ENCODE data around the gene AKAP8L. TPM values are rescaled to one million over a fixed set of nuclear protein-coding genes. Genes with fewer than 3 reads are reported as not detected.

Gene AKAP8L
- total and polyA plus RNA-seq, 10 of the 15 experiments (the other 5 are each of a cell fraction or from before 2014, with no cell fraction given), result 0.66 to 64.3 (median 40.0) TPM

DNA sequence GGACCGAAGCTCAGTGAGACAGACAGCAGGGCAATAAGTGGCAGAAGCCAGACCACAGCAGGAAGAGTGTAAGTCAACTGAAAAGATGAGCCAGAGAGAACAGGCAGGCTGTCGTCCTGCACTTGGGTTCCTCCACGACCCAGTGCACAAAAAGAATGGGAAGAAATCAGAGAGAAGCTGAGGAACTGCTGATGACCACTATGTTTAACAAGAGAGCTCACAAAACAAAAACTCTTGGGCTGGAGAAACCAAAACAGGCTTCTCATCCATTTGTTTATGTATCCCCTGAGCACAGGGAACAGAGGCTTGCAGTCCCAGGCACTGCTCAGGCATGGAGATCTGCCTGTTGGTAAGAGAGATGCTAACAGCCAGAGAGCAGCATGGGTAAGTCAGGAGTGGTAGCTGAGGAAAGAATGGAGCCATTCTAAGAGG, 14.0 kb downstream of the AKAP8L start:
- ChIA-PET CTCF (interaction anchor here (0.5 to 1.4 kb wide), 4 partner anchors 12 to 246 kb away, joined by 3 to 5 read pairs (median 3); partner anchors contain the start of gene AKAP8L), SMC1A (ENCODE audit: uncharacterized antibody, unreplicated experiment) (interaction anchor here (1.0 kb wide), 1 partner anchor 10 kb away, joined by 3 read pairs; no protein-coding TSS in a partner anchor), RAD21 (ENCODE audit: unreplicated experiment) (interaction anchor here (0.8 to 1.4 kb wide), 2 partner anchors 12 to 14 kb away, joined by 3 to 4 read pairs; partner anchors contain the start of gene AKAP8L), POLR2A (interaction anchor here (0.5 to 1.4 kb wide), 4 partner anchors 9 to 116 kb away, joined by 3 to 5 read pairs (median 3); partner anchors contain the start of gene AKAP8)
- Histone ChIP-seq H3K9me3 (replicated peaks; ENCODE audit: control insufficient read depth, insufficient read depth, low read length) (no peaks in the 10 kb centered on the region), H4K20me1 (ENCODE audit: control insufficient read depth, insufficient read depth) (0 out of 2 replicates have a peak, but pooled peaks cover 7% of the 10 kb centered on the region), H3K4me1 (ENCODE audit: control insufficient read depth, insufficient read depth, low read length) (no peaks in the 10 kb centered on the region), H3K4me2 (ENCODE audit: control insufficient read depth, insufficient read depth) (no peak overlapping the region; the same call in 1 of the 2 replicates), H3K27ac (ENCODE audit: control insufficient read depth, insufficient read depth) (no peak overlapping the region), H3K79me2 (ENCODE audit: control insufficient read depth, insufficient read depth, low read length) (peaks cover 36% of the 10 kb centered on the region), H3K9ac (ENCODE audit: control insufficient read depth, insufficient read depth, low read length) (no peak overlapping the region), H2AFZ (ENCODE audit: control insufficient read depth, low read depth, low read length) (no peak overlapping the region), H3K27me3 (replicated peaks in 1 of 2; ENCODE audit: control insufficient read depth in 2 of 2, insufficient read depth in 2 of 2, low read length in 1 of 2) (no peaks in the 10 kb centered on the region), H3K36me3 (ENCODE audit: control insufficient read depth in 2 of 2, insufficient read depth in 2 of 2, low read length in 1 of 2) (peaks cover 16 to 37% of the 10 kb centered on the region in 2 experiments; a peak in 3 of 4 replicates), H3K4me3 (no peak overlapping the region)
- WGBS (ENCODE audit: insufficient coverage, insufficient replicate concordance, low lambda C conversion rate, missing lambda C conversion rate), result 21% methylated on average over 3 of the region's 3 CpGs
- intact Hi-C loops (cut with micrococcal nuclease; ENCODE audit: unreplicated experiment) (no loop called here), in situ Hi-C loops (cut with MboI) (no loop called here)
- no peak for FAIRE-seq
- BruUV-seq (replicated peaks), result no TSS peak
- ATAC-seq, result peak; percentile 64
- no peak for DNase-seq (ENCODE audit: low read depth, low spot score)
- peak; percentile 22 for TF ChIP-seq MEF2B (IDR thresholded peaks at IDR 0.05; ENCODE audit: partially characterized antibody, poor library complexity, severe bottlenecking)
- TF ChIP-seq SIN3A (IDR thresholded peaks at IDR 0.05; ENCODE audit: low read depth, low read length), result no peak

DNA sequence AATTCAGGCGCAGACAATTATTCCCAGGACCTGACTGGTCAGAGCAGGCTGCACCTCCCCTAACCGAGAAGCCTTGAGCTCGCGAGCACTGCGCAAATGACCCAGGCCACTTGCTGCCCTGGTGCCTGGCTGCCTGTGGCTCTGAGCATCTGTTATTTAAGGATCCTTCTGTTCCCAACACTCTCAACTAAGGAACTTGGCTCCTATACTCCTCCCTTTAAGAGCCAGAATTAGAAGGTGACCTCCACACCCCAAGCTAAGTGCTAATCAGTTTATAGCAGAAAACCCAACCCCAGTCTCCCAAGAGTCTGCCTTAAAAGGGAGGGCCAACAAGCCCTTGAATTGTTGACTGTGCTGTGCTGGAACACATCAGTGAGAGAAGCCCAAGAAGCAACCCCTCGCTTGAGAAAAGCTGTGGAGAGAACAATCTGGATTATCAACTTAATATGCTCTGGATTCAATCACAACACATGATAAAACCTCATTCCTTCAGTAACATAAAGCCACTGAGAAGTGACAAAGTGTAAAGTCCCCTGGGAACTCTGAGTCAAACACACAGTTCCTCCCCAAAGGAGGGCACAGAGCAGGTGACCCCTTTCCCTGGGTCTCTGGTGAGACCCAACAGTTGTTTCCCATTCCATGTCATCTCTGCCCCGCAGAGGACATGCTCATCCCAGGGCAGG, 14.6 kb downstream of the AKAP8L start:
- 91% methylated on average over 7 of the region's 7 CpGs for WGBS (ENCODE audit: insufficient coverage, insufficient replicate concordance, low lambda C conversion rate, missing lambda C conversion rate)
- peaks cover 14 to 40% of the 10 kb centered on the region in 2 experiments; a peak in 3 of 4 replicates for H3K36me3 ChIP-seq (ENCODE audit: control insufficient read depth in 2 of 2, insufficient read depth in 2 of 2, low read length in 1 of 2)
- DNase-seq (ENCODE audit: low read depth, low spot score), result no peak
- H2AFZ ChIP-seq (ENCODE audit: control insufficient read depth, low read depth, low read length), result no peak overlapping the region
- peak; percentile 52 for ATAC-seq
- ChIA-PET RAD21 (ENCODE audit: unreplicated experiment) (interaction anchor here (0.8 to 1.4 kb wide), 2 partner anchors 13 to 15 kb away, joined by 3 to 4 read pairs; partner anchors contain the start of gene AKAP8L), POLR2A (interaction anchor here (0.8 to 1.4 kb wide), 3 partner anchors 9 to 115 kb away, joined by 3 to 5 read pairs (median 3); partner anchors contain the start of gene AKAP8), CTCF (interaction anchor here (0.7 to 1.4 kb wide), 3 partner anchors 13 to 152 kb away, joined by 3 to 5 read pairs (median 3); partner anchors contain the start of gene AKAP8L), SMC1A (ENCODE audit: uncharacterized antibody, unreplicated experiment) (interaction anchor here (1.0 kb wide), 1 partner anchor 11 kb away, joined by 3 read pairs; no protein-coding TSS in a partner anchor)
- H3K79me2 ChIP-seq (ENCODE audit: control insufficient read depth, insufficient read depth, low read length), result peaks cover 34% of the 10 kb centered on the region
- H3K9ac ChIP-seq (ENCODE audit: control insufficient read depth, insufficient read depth, low read length), result no peak overlapping the region
- no peak overlapping the region; the same call in 1 of the 2 replicates for H3K4me2 ChIP-seq (ENCODE audit: control insufficient read depth, insufficient read depth)
- intact Hi-C loops (cut with micrococcal nuclease; ENCODE audit: unreplicated experiment) (no loop called here), in situ Hi-C loops (cut with MboI) (no loop called here)
- no peaks in the 10 kb centered on the region for H3K9me3 ChIP-seq (replicated peaks; ENCODE audit: control insufficient read depth, insufficient read depth, low read length)
- H3K27ac ChIP-seq (ENCODE audit: control insufficient read depth, insufficient read depth), result no peak overlapping the region
- no peaks in the 10 kb centered on the region for H3K4me1 ChIP-seq (ENCODE audit: control insufficient read depth, insufficient read depth, low read length)
- no peak for FAIRE-seq
- no peaks in the 10 kb centered on the region for H3K27me3 ChIP-seq (replicated peaks in 1 of 2; ENCODE audit: control insufficient read depth in 2 of 2, insufficient read depth in 2 of 2, low read length in 1 of 2)
- H3K4me3 ChIP-seq, result no peak overlapping the region
- H4K20me1 ChIP-seq (ENCODE audit: control insufficient read depth, insufficient read depth), result 0 out of 2 replicates have a peak, but pooled peaks cover 7% of the 10 kb centered on the region
- no TSS peak for BruUV-seq (replicated peaks)
- TF ChIP-seq NR2F1 (conservative IDR thresholded peaks at IDR 0.05), result 0 out of 2 replicates have a peak, but pooled peaks have one; percentile 28
- TF ChIP-seq SMC3 (IDR thresholded peaks at IDR 0.05; ENCODE audit: borderline replicate concordance, low read length), result no peak
- TF ChIP-seq IKZF2 (IDR thresholded peaks at IDR 0.05), result 0 out of 4 replicates have a peak, but pooled peaks of 1 of the 2 experiments have one; percentile 22
- TF ChIP-seq MEF2B (IDR thresholded peaks at IDR 0.05; ENCODE audit: partially characterized antibody, poor library complexity, severe bottlenecking), result peak; percentile 85
- peak; percentile 22; the same call in 1 of the 2 replicates for TF ChIP-seq SPI1 (IDR thresholded peaks at IDR 0.05; ENCODE audit: borderline replicate concordance, insufficient read depth, low read depth, low read length)
